Mucosa of stomach (tissue), 1 donor: Measurements from ENCODE around the gene COL6A2.
"Not testable (repeated sequence)": the region's sequence is repeated elsewhere in the genome, so short reads cannot be mapped to it uniquely, and the experiment has no call there.

Experiments
- H3K27me3 ChIP-seq: one replicate; pipeline ENCODE4 v1.7.0; 2013; ENCODE audit warnings: mild to moderate bottlenecking, low read length; ENCODE audit not compliant: control insufficient read depth, insufficient read depth
- H3K36me3 ChIP-seq: one replicate; pipeline ENCODE4 v1.7.0; 2013; ENCODE audit warnings: low read length; ENCODE audit not compliant: control insufficient read depth, insufficient read depth
- H3K4me1 ChIP-seq: one replicate; pipeline ENCODE4 v1.7.0; 2013; ENCODE audit warnings: mild to moderate bottlenecking, low read length; ENCODE audit not compliant: control insufficient read depth, insufficient read depth
- H3K4me3 ChIP-seq: one replicate; pipeline ENCODE4 v1.7.0; 2013; ENCODE audit warnings: low read length
- H3K9ac ChIP-seq: one replicate; pipeline ENCODE4 v1.7.0; 2013; ENCODE audit warnings: mild to moderate bottlenecking, low read length, moderate library complexity
- H3K9me3 ChIP-seq: one replicate; pipeline ENCODE4 v1.7.0; 2013; ENCODE audit warnings: mild to moderate bottlenecking, low read length, moderate library complexity; ENCODE audit not compliant: control insufficient read depth
- donor health status: Pancreatic carcinoma.

The COL6A2 gene

DNA sequence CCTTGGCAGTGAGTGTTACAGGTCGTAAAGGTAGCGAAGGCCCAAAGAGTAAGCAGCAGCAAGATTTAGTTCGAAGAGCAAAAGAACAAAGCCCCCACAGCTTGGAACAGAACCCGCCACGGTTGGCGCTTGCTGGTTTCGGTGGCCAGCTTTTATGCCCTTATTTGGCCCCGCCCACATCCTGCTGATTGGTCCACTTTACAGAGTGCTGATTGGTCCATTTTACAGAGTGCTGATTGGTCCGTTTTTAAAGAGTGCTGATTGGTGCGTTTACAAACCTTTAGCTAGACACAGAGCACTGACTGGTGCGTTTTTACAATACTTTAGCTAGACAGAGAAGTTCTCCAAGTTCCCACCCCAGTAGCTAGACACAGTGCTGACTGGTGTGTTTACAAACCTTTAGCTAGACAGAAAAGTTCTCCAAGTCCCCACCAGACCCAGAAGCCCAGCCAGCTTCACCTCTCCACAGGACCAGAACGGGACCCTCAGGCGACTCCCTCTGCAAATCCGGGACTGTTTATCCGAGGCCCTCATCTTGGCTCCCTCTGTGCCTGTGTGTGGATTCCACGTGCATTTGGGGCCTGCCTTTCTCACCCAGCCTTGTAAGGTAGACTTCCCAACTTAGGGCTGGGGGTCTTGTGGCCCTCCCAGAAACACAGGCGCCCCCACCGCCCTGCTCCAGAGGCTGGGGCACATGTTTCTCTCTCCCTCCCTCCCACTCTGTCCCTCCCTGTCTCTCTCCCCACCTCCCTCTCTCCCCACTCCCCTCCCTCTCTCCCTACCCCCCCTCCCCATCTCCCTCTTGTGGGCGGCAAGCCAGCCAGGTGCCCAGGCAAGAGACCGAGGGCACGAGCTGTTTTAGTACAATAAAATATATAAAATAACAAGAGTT lies 44.9 kb downstream of the COL6A2 start:
- peaks cover 16% of the 10 kb centered on the region for H3K27me3 ChIP-seq
- H3K4me3 ChIP-seq: no peak overlapping the region
- H3K9me3 ChIP-seq: no peaks in the 10 kb centered on the region
- H3K36me3 ChIP-seq: no peaks in the 10 kb centered on the region
- H3K4me1 ChIP-seq: no peaks in the 10 kb centered on the region
- H3K9ac ChIP-seq: no peak overlapping the region

DNA sequence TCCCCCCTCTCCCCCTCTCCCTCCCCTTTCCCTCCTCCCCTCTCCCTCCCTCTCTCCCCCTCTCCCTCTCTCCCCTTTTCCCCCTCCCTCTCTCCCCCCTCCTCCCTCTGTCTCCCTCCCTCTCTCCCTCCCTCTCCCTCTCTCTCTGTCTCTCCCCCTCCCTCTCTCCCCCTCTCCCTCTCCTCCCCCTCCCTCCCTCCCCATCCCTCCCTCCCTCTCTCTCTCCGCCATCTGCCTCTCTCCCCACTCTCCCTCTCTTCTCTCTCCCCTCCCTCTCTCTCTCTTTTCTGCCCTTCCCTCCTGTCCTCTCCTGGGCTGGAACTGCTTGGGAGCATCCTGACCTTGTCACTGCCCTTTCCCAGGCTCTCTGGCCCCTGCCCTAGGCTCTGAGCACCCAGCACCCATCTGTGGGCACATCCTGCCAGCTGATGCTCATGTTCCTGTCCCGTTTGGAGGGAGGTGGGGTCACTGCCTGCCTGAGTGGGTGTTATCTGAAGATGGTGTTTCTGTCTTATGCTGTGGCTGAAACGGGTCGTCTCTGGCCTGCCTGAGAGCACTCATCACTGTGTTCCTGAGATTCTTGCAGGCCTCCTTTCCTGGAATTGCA lies 46.7 kb downstream of the COL6A2 start:
- Histone ChIP-seq H3K36me3 (no peaks in the 10 kb centered on the region), H3K4me3 (no peak overlapping the region), H3K9me3 (no peaks in the 10 kb centered on the region), H3K9ac (no peak overlapping the region), H3K27me3 (peaks cover 13% of the 10 kb centered on the region), H3K4me1 (no peaks in the 10 kb centered on the region)

DNA sequence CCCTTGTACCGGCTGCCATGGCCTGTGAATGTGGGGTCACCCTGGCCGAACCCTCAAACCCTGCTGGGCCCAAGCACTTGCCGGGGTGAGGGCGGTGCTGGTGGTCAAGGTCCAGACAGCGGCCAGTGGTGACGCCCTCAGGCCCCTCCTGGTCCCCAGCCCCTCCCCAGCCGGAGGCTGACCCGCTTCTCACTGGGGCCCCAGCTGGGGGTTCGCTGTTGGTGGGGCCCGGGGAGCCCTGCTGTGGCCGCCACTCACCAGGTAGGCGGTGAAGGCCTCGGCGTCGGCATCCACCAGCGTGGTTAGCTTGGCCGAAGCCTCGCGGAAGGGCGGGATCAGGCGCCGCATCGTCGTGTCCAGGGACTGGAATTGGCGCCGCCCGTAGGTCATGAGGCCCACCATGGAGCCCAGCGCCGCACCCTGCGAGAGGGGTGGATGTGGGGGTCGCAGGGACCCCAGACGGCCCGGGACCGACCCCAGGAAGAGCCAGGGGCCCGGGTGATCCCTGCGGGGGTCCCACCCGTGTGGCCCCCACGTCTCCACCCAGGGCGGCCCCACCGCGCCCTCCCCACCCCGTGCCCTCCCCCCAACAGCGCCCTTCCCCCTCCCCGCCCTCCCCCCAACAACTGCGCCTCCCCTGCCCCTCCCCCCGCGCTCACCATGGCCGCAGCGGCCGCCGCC lies 47.4 kb downstream of the COL6A2 start:
- Histone ChIP-seq H3K36me3 (no peaks in the 10 kb centered on the region), H3K9ac (no peak overlapping the region), H3K4me1 (no peaks in the 10 kb centered on the region), H3K9me3 (no peaks in the 10 kb centered on the region), H3K27me3 (peaks cover 9% of the 10 kb centered on the region), H3K4me3 (no peak overlapping the region)

DNA sequence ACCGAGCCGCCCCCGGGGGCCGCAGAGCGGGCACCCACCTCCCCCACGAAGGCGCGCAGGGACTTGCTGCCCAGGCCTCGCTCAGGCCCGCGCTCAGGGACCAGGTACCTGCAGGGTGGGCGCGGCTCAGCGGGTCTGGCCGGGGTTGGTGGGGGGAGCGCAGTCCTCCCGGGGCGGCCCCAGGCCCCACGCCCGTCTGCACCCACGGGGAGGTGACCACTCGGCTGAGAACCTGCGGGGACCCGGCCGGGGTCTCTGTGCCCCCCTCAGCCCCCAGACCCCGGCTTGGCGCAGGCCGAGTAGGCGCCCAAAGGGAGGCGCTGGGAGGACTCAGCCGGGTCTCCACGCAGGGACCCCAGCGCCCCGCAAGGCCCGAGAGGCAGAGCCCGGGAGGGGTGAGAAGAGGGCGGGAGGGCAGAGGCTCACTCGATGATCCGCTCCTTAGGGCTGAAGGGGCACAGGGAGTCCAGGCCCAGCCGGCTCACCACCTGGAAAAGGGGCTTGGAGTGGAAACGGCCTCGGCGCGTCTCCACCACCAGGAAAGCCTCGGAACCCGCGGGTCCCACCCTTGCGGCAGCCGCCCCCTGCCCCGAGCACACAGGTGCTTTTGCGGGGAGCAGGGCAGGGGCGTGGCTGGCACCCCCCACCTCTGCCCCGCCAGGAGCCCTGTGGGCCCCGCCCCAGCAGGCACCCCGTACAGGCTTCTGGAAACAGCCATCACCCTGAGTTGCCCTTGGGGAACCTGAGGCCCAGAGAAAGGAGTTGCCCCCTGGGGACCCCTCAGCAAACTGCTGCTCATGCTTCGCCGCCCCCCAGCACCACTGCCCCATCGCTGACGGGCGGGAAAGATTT lies 48.2 kb downstream of the COL6A2 start:
- H3K27me3 ChIP-seq: peaks cover 4% of the 10 kb centered on the region
- no peak overlapping the region for H3K4me3 ChIP-seq
- no peak overlapping the region for H3K9ac ChIP-seq
- no peaks in the 10 kb centered on the region for H3K4me1 ChIP-seq
- H3K9me3 ChIP-seq: no peaks in the 10 kb centered on the region
- no peaks in the 10 kb centered on the region for H3K36me3 ChIP-seq

DNA sequence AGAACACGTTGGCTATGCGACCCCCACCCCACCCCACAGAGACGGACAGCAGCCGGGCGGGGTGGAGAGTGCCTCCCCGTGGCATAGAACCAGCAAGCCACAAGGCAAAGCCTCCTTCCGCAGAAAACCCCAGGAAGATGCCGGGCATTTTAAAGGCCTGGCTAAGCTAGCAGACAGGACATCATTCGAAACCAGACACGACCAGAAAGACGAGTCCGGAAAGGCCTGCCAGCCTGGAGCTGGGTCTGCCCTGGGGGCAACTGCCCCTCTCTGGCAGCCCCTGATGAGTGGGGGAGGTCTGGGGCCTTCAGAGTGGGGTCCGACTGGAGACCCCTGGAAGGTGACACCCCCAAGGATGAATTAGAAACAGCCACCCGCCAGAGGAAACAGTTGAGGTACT lies 48.9 kb downstream of the COL6A2 start:
- H3K27me3 ChIP-seq: no peaks in the 10 kb centered on the region
- H3K4me1 ChIP-seq: no peaks in the 10 kb centered on the region
- H3K4me3 ChIP-seq: no peak overlapping the region
- H3K36me3 ChIP-seq: no peaks in the 10 kb centered on the region
- H3K9ac ChIP-seq: no peak overlapping the region
- no peaks in the 10 kb centered on the region for H3K9me3 ChIP-seq

DNA sequence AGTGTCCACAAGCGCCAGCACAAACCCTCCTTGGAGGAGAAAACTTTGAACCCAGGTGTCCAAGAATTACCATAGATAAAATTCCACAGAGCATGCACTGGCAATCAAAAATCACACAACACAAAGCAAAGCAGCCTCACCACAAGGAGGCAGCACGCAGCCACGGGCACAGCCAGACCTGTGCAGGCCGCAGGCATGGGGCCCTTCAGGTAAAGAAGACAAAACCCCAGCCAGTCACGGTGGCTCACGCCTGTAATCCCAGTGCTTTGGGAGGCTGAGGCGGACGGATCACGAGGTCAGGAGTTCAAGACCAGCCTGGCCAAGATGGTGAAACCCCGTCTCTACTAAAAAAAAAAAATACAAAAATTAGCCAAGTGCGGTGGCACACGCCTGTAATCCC lies 49.5 kb downstream of the COL6A2 start:
- H3K9ac ChIP-seq, H3K27me3 ChIP-seq, H3K9me3 ChIP-seq, H3K36me3 ChIP-seq, H3K4me1 ChIP-seq, H3K4me3 ChIP-seq: not testable (repeated sequence)

DNA sequence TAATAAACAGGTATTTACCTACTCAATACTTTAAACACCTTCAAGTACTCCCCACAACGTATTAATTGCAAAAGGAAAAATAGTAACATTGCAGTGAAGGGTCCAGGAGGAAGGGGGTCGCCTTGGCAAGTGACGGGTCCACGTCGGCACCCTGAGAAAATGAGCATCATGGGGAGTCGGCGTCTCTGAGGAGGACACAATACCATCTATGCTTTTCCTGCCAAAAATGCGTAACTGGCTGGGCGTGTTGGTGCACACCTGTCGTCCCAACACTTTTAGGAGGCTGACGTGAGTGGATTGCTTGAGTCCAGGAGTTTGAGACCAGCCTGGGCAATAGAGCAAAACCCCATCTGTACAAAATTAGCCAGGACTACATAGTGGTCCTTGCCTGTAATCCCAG lies 50.2 kb downstream of the COL6A2 start:
- Histone ChIP-seq H3K27me3 (no peaks in the 10 kb centered on the region), H3K4me1 (peaks cover 3% of the 10 kb centered on the region), H3K9me3 (no peaks in the 10 kb centered on the region), H3K9ac (no peak overlapping the region), H3K4me3 (no peak overlapping the region), H3K36me3 (no peaks in the 10 kb centered on the region)

DNA sequence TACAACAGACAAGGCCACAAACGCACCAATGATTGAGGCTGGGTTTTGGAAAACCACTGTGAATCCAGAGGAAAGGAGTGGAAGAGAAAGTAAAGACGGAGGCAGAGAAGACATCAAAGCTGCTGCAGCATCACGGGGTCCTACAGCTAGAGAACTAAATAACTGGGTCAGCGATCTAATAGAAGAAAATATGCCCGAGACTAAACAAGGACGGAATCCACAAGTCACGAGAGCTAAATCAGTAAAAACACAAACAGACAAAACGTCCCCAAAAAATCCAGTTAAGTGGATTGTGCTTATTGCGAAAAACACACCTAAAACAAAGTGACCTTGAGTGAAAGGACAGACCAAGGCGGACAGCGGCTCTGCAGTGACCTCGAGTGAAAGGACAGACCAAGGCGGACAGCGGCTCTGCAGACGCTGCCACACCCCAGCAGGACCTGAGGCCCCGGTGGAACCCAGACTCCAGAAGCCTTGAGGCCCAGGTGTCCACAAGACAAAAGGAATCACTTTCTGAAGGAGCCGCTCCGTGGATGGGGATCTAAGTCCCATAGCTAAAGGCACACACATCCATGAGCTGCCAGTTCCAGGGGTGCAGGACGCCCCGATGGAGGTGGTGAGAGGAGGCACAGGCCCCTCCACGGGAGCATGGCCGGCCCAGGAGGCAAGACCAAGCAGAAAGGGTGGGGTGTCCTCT lies 51.4 kb downstream of the COL6A2 start:
- H3K4me1 ChIP-seq: peaks cover 10% of the 10 kb centered on the region
- H3K9ac ChIP-seq: no peak overlapping the region
- H3K36me3 ChIP-seq: no peaks in the 10 kb centered on the region
- no peak overlapping the region for H3K4me3 ChIP-seq
- no peaks in the 10 kb centered on the region for H3K27me3 ChIP-seq
- H3K9me3 ChIP-seq: no peaks in the 10 kb centered on the region

DNA sequence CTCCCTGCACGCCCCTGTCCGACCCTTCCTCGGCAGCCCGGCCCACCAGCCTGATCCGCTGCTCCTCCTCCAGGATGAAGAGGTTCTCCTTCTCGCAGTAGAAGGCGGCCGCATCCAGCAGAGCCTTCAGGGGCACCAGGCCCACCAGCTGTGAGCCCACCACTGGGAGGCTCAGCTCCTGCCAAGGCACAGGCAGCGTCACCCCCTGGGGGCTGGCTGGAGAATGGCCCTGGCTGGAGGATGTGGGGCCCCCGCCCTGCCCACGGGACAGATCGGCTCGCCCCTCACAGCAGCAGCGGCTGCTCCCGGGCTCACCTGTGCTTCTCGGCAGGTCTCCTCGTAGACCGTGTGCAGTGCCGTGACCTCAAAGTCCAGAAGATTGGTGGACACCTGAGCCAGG lies 52.2 kb downstream of the COL6A2 start:
- Histone ChIP-seq H3K9me3 (no peaks in the 10 kb centered on the region), H3K4me1 (peaks cover 10% of the 10 kb centered on the region), H3K27me3 (no peaks in the 10 kb centered on the region), H3K36me3 (no peaks in the 10 kb centered on the region), H3K4me3 (no peak overlapping the region), H3K9ac (no peak overlapping the region)

DNA sequence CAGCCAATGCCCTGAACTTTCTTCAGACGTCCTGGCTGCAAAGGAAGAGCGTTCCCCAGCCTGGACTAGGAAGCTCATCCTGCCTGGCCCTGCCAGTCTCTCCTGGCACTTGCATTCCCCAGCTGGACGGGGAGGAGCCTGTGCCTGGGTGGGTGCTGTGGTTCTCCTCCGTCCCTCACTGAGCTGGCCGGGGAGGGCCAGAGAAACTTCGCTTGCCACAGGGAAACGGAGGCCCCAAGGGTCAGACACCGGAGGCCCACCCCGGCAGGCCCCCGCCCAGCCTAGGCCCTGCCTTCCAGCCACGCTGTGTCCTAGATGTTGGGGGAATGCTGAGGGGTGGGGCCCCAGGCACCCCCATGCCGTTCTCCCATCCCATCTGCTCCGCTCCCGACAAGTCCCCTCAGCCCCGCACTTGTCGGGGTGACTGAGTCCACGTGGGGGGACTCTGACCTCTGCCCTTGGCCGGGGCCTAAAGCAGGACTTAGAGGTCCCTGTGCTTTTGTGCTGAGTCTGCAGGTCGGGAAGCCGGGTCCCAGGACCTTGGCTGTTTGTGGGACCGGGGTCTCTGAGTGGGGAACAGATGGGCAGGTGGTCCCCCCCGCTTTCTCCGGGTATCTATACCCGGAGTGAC lies 52.7 kb downstream of the COL6A2 start:
- H3K9ac ChIP-seq: no peak overlapping the region
- no peaks in the 10 kb centered on the region for H3K36me3 ChIP-seq
- no peaks in the 10 kb centered on the region for H3K27me3 ChIP-seq
- peaks cover 10% of the 10 kb centered on the region for H3K4me1 ChIP-seq
- no peak overlapping the region for H3K4me3 ChIP-seq
- no peaks in the 10 kb centered on the region for H3K9me3 ChIP-seq
